HEK293 (cell line): ENCODE data around the gene HDAC8.

ENCODE experiments used
- CTCF ChIA-PET: fragments of 350-600 bp; formaldehyde crosslinking; extraction: SDS; loops from one replicate; lab custom pipeline; 2021; ENCODE audit warnings: antibody characterized with exemption; lab: Yijun Ruan, JAX
- POLR2A ChIA-PET: fragments of 300-600 bp; formaldehyde crosslinking; extraction: SDS; loops from one replicate; lab custom pipeline; 2020; ENCODE audit warnings: antibody characterized with exemption, inconsistent platforms; lab: Yijun Ruan, JAX
- H3K27ac ChIP-seq: fragments of 200-500 bp; sonication (Bioruptor generic); 2 replicates; pipeline ENCODE4 v1.5.1; 2014; ENCODE audit warnings: low read depth, low read length, control low read depth, inconsistent platforms; ENCODE audit errors: extremely low read depth
- H3K36me3 ChIP-seq, 2 experiments: fragments of 200-500 bp in 1 of 2; sonication (Bioruptor generic) in 1 of 2; 1 replicate in 1 of 2; 2 replicates in 1 of 2; pipeline ENCODE4 v1.5.1; 2014 to 2017; ENCODE audit warnings: inconsistent platforms in 2 of 2, low read length in 2 of 2; ENCODE audit not compliant: control insufficient read depth in 2 of 2, insufficient read depth in 1 of 2
- H3K4me1 ChIP-seq: fragments of 200-500 bp; sonication (Bioruptor generic); 2 replicates; pipeline ENCODE4 v1.5.1; 2014; ENCODE audit warnings: mild to moderate bottlenecking, low read length, inconsistent platforms; ENCODE audit not compliant: control insufficient read depth, insufficient read depth
- H3K4me3 ChIP-seq: 2 replicates; pipeline ENCODE4 v1.5.1; 2011; ENCODE audit warnings: low read depth, mild to moderate bottlenecking, control low read depth, low read length, moderate library complexity
- H3K9me3 ChIP-seq: fragments of 200-500 bp; sonication (Bioruptor generic); 2 replicates; pipeline ENCODE4 v1.5.1; 2014; ENCODE audit warnings: low read depth, low read length, inconsistent platforms; ENCODE audit not compliant: control insufficient read depth, insufficient read depth
- ELK4 ChIP-seq: IDR thresholded peaks from 2 replicates; pipeline ENCODE4 v1.6.1; 2011; ENCODE audit warnings: mild to moderate bottlenecking, low read depth, low read length, borderline replicate concordance
- HOXD13 ChIP-seq: sonication (generic); formaldehyde crosslinking; IDR thresholded peaks from 2 replicates; pipeline ENCODE4 v1.8.0; 2022; ENCODE audit warnings: missing genetic modification reagents, borderline replicate concordance
- KLF17 ChIP-seq: fragments of 450-650 bp; formaldehyde crosslinking; IDR thresholded peaks from 2 replicates; pipeline ENCODE4 v1.5.1; 2016; ENCODE audit warnings: missing biosample characterization, missing genetic modification characterization
- MYNN ChIP-seq: fragments of 450-650 bp; formaldehyde crosslinking; IDR thresholded peaks from 2 replicates; pipeline ENCODE4 v1.5.1; 2016; ENCODE audit warnings: missing biosample characterization, missing genetic modification characterization, borderline replicate concordance
- MZF1 ChIP-seq: fragments of 450-650 bp; formaldehyde crosslinking; IDR thresholded peaks from 2 replicates; pipeline ENCODE4 v1.5.1; 2017; ENCODE audit warnings: missing biosample characterization, missing genetic modification characterization, borderline replicate concordance
- PRDM4 ChIP-seq: fragments of 450-650 bp; formaldehyde crosslinking; IDR thresholded peaks from 2 replicates; pipeline ENCODE4 v1.5.1; 2017; ENCODE audit warnings: missing biosample characterization, missing genetic modification characterization
- SP7 ChIP-seq: fragments of 450-650 bp; formaldehyde crosslinking; IDR thresholded peaks from 2 replicates; pipeline ENCODE4 v1.5.1; 2016; ENCODE audit warnings: missing biosample characterization, missing genetic modification characterization
- ZBTB17 ChIP-seq: fragments of 450-650 bp; formaldehyde crosslinking; IDR thresholded peaks from 2 replicates; pipeline ENCODE4 v1.5.1; 2016; ENCODE audit warnings: missing biosample characterization, missing genetic modification characterization
- ZIC2 ChIP-seq: fragments of 450-650 bp; formaldehyde crosslinking; IDR thresholded peaks from 2 replicates; pipeline ENCODE4 v1.5.1; 2016; ENCODE audit warnings: missing biosample characterization, missing genetic modification characterization
- ZNF174 ChIP-seq: fragments of 450-650 bp; formaldehyde crosslinking; IDR thresholded peaks from 2 replicates; pipeline ENCODE4 v1.5.0; 2017; ENCODE audit warnings: missing biosample characterization, mild to moderate bottlenecking, missing genetic modification characterization
- ZNF18 ChIP-seq: fragments of 450-650 bp; formaldehyde crosslinking; IDR thresholded peaks from 2 replicates; pipeline ENCODE4 v1.5.1; 2016; ENCODE audit warnings: missing biosample characterization, missing genetic modification characterization
- ZNF184 ChIP-seq: fragments of 450-650 bp; IDR thresholded peaks from 2 replicates; pipeline ENCODE4 v1.5.1; 2018; ENCODE audit warnings: missing biosample characterization, mild to moderate bottlenecking, missing genetic modification characterization
- ZNF26 ChIP-seq: fragments of 450-650 bp; formaldehyde crosslinking; IDR thresholded peaks from 2 replicates; pipeline ENCODE4 v1.5.1; 2016; ENCODE audit warnings: missing biosample characterization, missing genetic modification characterization
- ZNF280D ChIP-seq: fragments of 450-650 bp; formaldehyde crosslinking; IDR thresholded peaks from 2 replicates; pipeline ENCODE4 v1.5.1; 2016; ENCODE audit warnings: missing biosample characterization, missing genetic modification characterization
- ZNF302 ChIP-seq: fragments of 450-650 bp; formaldehyde crosslinking; IDR thresholded peaks from 2 replicates; pipeline ENCODE4 v1.5.1; 2016; ENCODE audit warnings: missing biosample characterization, missing genetic modification characterization, low read depth
- ZNF335 ChIP-seq: fragments of 450-650 bp; formaldehyde crosslinking; conservative IDR thresholded peaks from 2 replicates; pipeline ENCODE4 v1.5.1; 2016; ENCODE audit warnings: missing biosample characterization, missing genetic modification characterization
- ZNF37A ChIP-seq: fragments of 450-650 bp; IDR thresholded peaks from 2 replicates; pipeline ENCODE4 v1.5.1; 2018; ENCODE audit warnings: missing biosample characterization, missing genetic modification characterization
- ZNF48 ChIP-seq: fragments of 450-650 bp; formaldehyde crosslinking; IDR thresholded peaks from 2 replicates; pipeline ENCODE4 v1.5.1; 2016; ENCODE audit warnings: missing biosample characterization, missing genetic modification characterization
- ZNF513 ChIP-seq: fragments of 450-650 bp; IDR thresholded peaks from 2 replicates; pipeline ENCODE4 v1.5.1; 2018; ENCODE audit warnings: missing biosample characterization, missing genetic modification characterization
- ZNF549 ChIP-seq: fragments of 450-650 bp; IDR thresholded peaks from 2 replicates; pipeline ENCODE4 v1.5.1; 2018; ENCODE audit warnings: missing biosample characterization, missing genetic modification characterization, mild to moderate bottlenecking, inconsistent platforms, moderate library complexity
- ZNF629 ChIP-seq: fragments of 450-650 bp; formaldehyde crosslinking; IDR thresholded peaks from 2 replicates; pipeline ENCODE4 v1.5.1; 2017; ENCODE audit warnings: missing biosample characterization, missing genetic modification characterization
- ZNF785 ChIP-seq: fragments of 450-650 bp; formaldehyde crosslinking; IDR thresholded peaks from 2 replicates; pipeline ENCODE4 v1.5.1; 2016; ENCODE audit warnings: missing biosample characterization, missing genetic modification characterization

HDAC8 gene

GRCh38 chrX:72475952-72476668, 96.5 kb downstream of the HDAC8 start:
- no peaks in the 10 kb centered on the region; the same call in 1 of the 2 replicates for H3K9me3 ChIP-seq
- POLR2A ChIA-PET: interaction anchor here (1.3 kb wide), 1 partner anchor 199 kb away, joined by 3 read pairs; the partner anchor contains the start of gene RPS4X
- CTCF ChIA-PET: no interaction called here
- no peaks in the 10 kb centered on the region for H3K4me1 ChIP-seq
- TF ChIP-seq ZNF302 (tag by site-specific recombination) (no peak), PRDM4 (tag by site-specific recombination) (no peak), ZNF48 (tag by site-specific recombination) (no peak)
- no peaks in the 10 kb centered on the region for H3K36me3 ChIP-seq
- no peak overlapping the region for H3K4me3 ChIP-seq
- no peak overlapping the region for H3K27ac ChIP-seq

- ChIA-PET POLR2A (interaction anchor here (1.3 kb wide), 1 partner anchor 198 kb away, joined by 3 read pairs; the partner anchor contains the start of gene RPS4X), CTCF (no interaction called here)
- no peak for TF ChIP-seq ZBTB17 (tag by site-specific recombination)
- no peak for TF ChIP-seq KLF17 (tag by site-specific recombination)
- TF ChIP-seq ZNF549: no peak
- no peak for TF ChIP-seq ZNF26
- no peak for TF ChIP-seq ZIC2 (tag by site-specific recombination)
- TF ChIP-seq MYNN: no peak
- no peak for TF ChIP-seq ZNF18 (tag by site-specific recombination)
- TF ChIP-seq ELK4: no peak
- TF ChIP-seq ZNF184 (tag by site-specific recombination): no peak
- no peak for TF ChIP-seq HOXD13 (CRISPR knock-in tag)
- TF ChIP-seq ZNF513 (tag by site-specific recombination): no peak
- no peak for TF ChIP-seq ZNF629
- TF ChIP-seq ZNF785 (tag by site-specific recombination): no peak
- no peak for TF ChIP-seq MZF1 (tag by site-specific recombination)
- no peak for TF ChIP-seq ZNF37A (tag by site-specific recombination)
- no peak for TF ChIP-seq ZNF280D (tag by site-specific recombination)
- TF ChIP-seq ZNF335: no peak
- TF ChIP-seq ZNF174 (tag by site-specific recombination): no peak
- TF ChIP-seq SP7 (tag by site-specific recombination): no peak
- Histone ChIP-seq H3K4me1 (no peaks in the 10 kb centered on the region), H3K4me3 (no peak overlapping the region), H3K9me3 (no peaks in the 10 kb centered on the region; the same call in 1 of the 2 replicates), H3K36me3 (no peaks in the 10 kb centered on the region), H3K27ac (no peak overlapping the region)
These were observed 97.3 kb downstream of the HDAC8 start for GRCh38 chrX:72475338-72475737.
